ENCODE data around the gene KRTAP10-12. TPM values are rescaled to one million over a fixed set of nuclear protein-coding genes. Genes with fewer than 3 reads are reported as not detected.

KRTAP10-12 gene
- total RNA-seq, 1 experiment from 2014 or later = not detected

- TF ChIP-seq EMX1 (CRISPR knock-in tag; IDR thresholded peaks at IDR 0.05) = no peak
- no peak for TF ChIP-seq E2F1 (CRISPR knock-in tag; IDR thresholded peaks at IDR 0.05)
- TF ChIP-seq IRF1 (CRISPR knock-in tag; IDR thresholded peaks at IDR 0.05) = no peak
- TF ChIP-seq NFE2L1 (CRISPR knock-in tag; IDR thresholded peaks at IDR 0.05) = no peak
- TF ChIP-seq ELF4 (CRISPR knock-in tag; IDR thresholded peaks at IDR 0.05; ENCODE audit: low read depth) = no peak
- TF ChIP-seq HMGA2 (CRISPR knock-in tag; IDR thresholded peaks at IDR 0.05) = no peak
- TF ChIP-seq ATF2 (CRISPR knock-in tag; IDR thresholded peaks at IDR 0.05; ENCODE audit: borderline replicate concordance, low read depth) = no peak
- no peak for TF ChIP-seq HMGXB4 (CRISPR knock-in tag; IDR thresholded peaks at IDR 0.05)
- TF ChIP-seq ZNF425 (CRISPR knock-in tag; conservative IDR thresholded peaks at IDR 0.05) = no peak
- 0 out of 2 replicates have a peak, but pooled peaks have one; percentile 18 for TF ChIP-seq E2F5 (CRISPR knock-in tag; IDR thresholded peaks at IDR 0.05)
- TF ChIP-seq OVOL2 (CRISPR knock-in tag; IDR thresholded peaks at IDR 0.05; ENCODE audit: borderline replicate concordance) = no peak
- no peak for TF ChIP-seq PRRX2 (CRISPR knock-in tag; IDR thresholded peaks at IDR 0.05)
- no peak for TF ChIP-seq CBFB (CRISPR knock-in tag; IDR thresholded peaks at IDR 0.05; ENCODE audit: low read depth)
- no peak for TF ChIP-seq ZSCAN18 (CRISPR knock-in tag; IDR thresholded peaks at IDR 0.05)
- no peak for TF ChIP-seq TEAD1 (CRISPR knock-in tag; IDR thresholded peaks at IDR 0.05)
- no peak for TF ChIP-seq USF2 (CRISPR knock-in tag; IDR thresholded peaks at IDR 0.05)
- TF ChIP-seq ATF1 (CRISPR knock-in tag; IDR thresholded peaks at IDR 0.05) = no peak
- peak; percentile 57 for TF ChIP-seq MAX (CRISPR knock-in tag; IDR thresholded peaks at IDR 0.05)
- TF ChIP-seq ATF6 (CRISPR knock-in tag; IDR thresholded peaks at IDR 0.05) = no peak
- TF ChIP-seq USF1 (CRISPR knock-in tag; IDR thresholded peaks at IDR 0.05) = no peak
- TF ChIP-seq ERG (CRISPR knock-in tag; IDR thresholded peaks at IDR 0.05) = no peak
- no peak for TF ChIP-seq ETV6 (CRISPR knock-in tag; IDR thresholded peaks at IDR 0.05)
Observed at GRCh38 chr21:44723177-44724131, 26.5 kb downstream of the KRTAP10-12 start (continued).
